Glutamatergic neuron (in vitro differentiated cells): Measurements from ENCODE around the gene DEFB125. TPM values are rescaled to one million over a fixed set of nuclear protein-coding genes. Genes with fewer than 3 reads are reported as not detected.
A peak's percentile ranks its signal among the peaks of the same experiment; 100 is the strongest.
"Not testable (repeated sequence)": the region's sequence is repeated elsewhere in the genome, so short reads cannot be mapped to it uniquely, and the experiment has no call there.

ENCODE experiments used
- DNase-seq: peaks from one replicate; pipeline ENCODE4 v3.0.0; 2022
- H3K27ac Mint-ChIP-seq: one replicate; pipeline ENCODE4 v1.8.0; 2020; ENCODE audit warnings: mild to moderate bottlenecking, mixed read lengths, inconsistent platforms; ENCODE audit not compliant: unreplicated experiment
- H3K27me3 Mint-ChIP-seq: one replicate; pipeline ENCODE4 v1.8.0; 2020; ENCODE audit warnings: mild to moderate bottlenecking, moderate library complexity, mixed read lengths, inconsistent platforms; ENCODE audit not compliant: unreplicated experiment
- H3K36me3 Mint-ChIP-seq: one replicate; pipeline ENCODE4 v1.8.0; 2020; ENCODE audit warnings: mild to moderate bottlenecking, mixed read lengths, inconsistent platforms; ENCODE audit not compliant: unreplicated experiment
- H3K4me1 Mint-ChIP-seq: one replicate; pipeline ENCODE4 v1.8.0; 2020; ENCODE audit warnings: mild to moderate bottlenecking, low read depth, mixed read lengths, inconsistent platforms; ENCODE audit not compliant: unreplicated experiment
- H3K4me3 Mint-ChIP-seq: one replicate; pipeline ENCODE4 v1.8.0; 2020; ENCODE audit warnings: mild to moderate bottlenecking, mixed read lengths, inconsistent platforms; ENCODE audit not compliant: unreplicated experiment
- H3K9me3 Mint-ChIP-seq: one replicate; pipeline ENCODE4 v1.8.0; 2020; ENCODE audit warnings: mild to moderate bottlenecking, moderate library complexity, mixed read lengths, inconsistent platforms; ENCODE audit not compliant: unreplicated experiment
- CTCF ChIP-seq: fragments of 200-600 bp; sonication (generic); IDR thresholded peaks from one replicate; pipeline ENCODE4 v1.5.0; 2021; ENCODE audit not compliant: partially characterized antibody, unreplicated experiment
- total RNA-seq: library from RNA; stranded (reverse); fragmentation: NEBNext Ultra II Directional; extraction: Animal tissue kit (Norgen Biotek cat#: 25700); gene quantifications from one replicate; pipeline ENCODE4 v1.2.1, GENCODE V29; 2021; ENCODE audit not compliant: unreplicated experiment

The DEFB125 gene
- total RNA-seq, 1 donor from 2014 or later: not detected

GRCh38 chr20:112396-112795 is 24.9 kb downstream of the DEFB125 start:
- Mint-ChIP-seq H3K36me3 (no peaks in the 10 kb centered on the region), H3K27me3 (peaks cover 3% of the 10 kb centered on the region), H3K27ac (no peak overlapping the region), H3K4me3 (no peak overlapping the region), H3K9me3 (peaks cover 2% of the 10 kb centered on the region), H3K4me1 (no peaks in the 10 kb centered on the region)
- no peak for TF ChIP-seq CTCF
- DNase-seq: no peak

- Mint-ChIP-seq H3K9me3 (peaks cover 2% of the 10 kb centered on the region), H3K4me1 (no peaks in the 10 kb centered on the region), H3K4me3 (no peak overlapping the region), H3K27ac (no peak overlapping the region), H3K27me3 (peaks cover 6% of the 10 kb centered on the region), H3K36me3 (no peaks in the 10 kb centered on the region)
- no peak for DNase-seq
- TF ChIP-seq CTCF: no peak
These were observed 30.0 kb downstream of the DEFB125 start for GRCh38 chr20:117518-117917.

GRCh38 chr20:129786-130323 is 42.4 kb downstream of the DEFB125 start:
- H3K4me3 Mint-ChIP-seq: not testable (repeated sequence)

GRCh38 chr20:137668-138490 is 50.4 kb downstream of the DEFB125 start:
- peaks cover 8% of the 10 kb centered on the region for H3K36me3 Mint-ChIP-seq
- H3K4me1 Mint-ChIP-seq: no peaks in the 10 kb centered on the region
- peaks cover 2% of the 10 kb centered on the region for H3K9me3 Mint-ChIP-seq
- no peak overlapping the region for H3K27ac Mint-ChIP-seq
- H3K4me3 Mint-ChIP-seq: no peak overlapping the region
- DNase-seq: no peak
- no peaks in the 10 kb centered on the region for H3K27me3 Mint-ChIP-seq
- peak; percentile 25 for TF ChIP-seq CTCF

More at GRCh38 chr20:129786-130323, 42.4 kb downstream of the DEFB125 start:
- H3K27ac Mint-ChIP-seq, H3K36me3 Mint-ChIP-seq, H3K9me3 Mint-ChIP-seq, H3K27me3 Mint-ChIP-seq, H3K4me1 Mint-ChIP-seq, DNase-seq: not testable (repeated sequence)

GRCh38 chr20:142290-142689 is 54.8 kb downstream of the DEFB125 start, which contains the start of gene DEFB126:
Gene DEFB126, plus strand, starts transcription at chr20:142590. Its CDS starts 39 bp downstream, at chr20:142629.
- H3K9me3 Mint-ChIP-seq: peaks cover under 1% of the 10 kb centered on the region
- H3K4me1 Mint-ChIP-seq: no peaks in the 10 kb centered on the region
- TF ChIP-seq CTCF: no peak
- H3K27ac Mint-ChIP-seq: no peak within 1 kb of the TSS
- no peak for DNase-seq
- H3K27me3 Mint-ChIP-seq: no peaks in the 10 kb centered on the region
- peaks cover 2% of the 10 kb centered on the region for H3K36me3 Mint-ChIP-seq
- H3K4me3 Mint-ChIP-seq: no peak within 1 kb of the TSS
